Endothelial cell of umbilical vein (primary cell): ENCODE measurements around the gene EDAR. TPM values are rescaled to one million over a fixed set of nuclear protein-coding genes. Genes with fewer than 3 reads are reported as not detected.

Experiments
- BruUV-seq: library from RNA; stranded (reverse); fragments of 400-500 nt; replicated peaks from 2 replicates; lab custom pipeline; 2021; lab: Mats Ljungman, UMichigan
- CTCF ChIA-PET: fragments of 300-600, 350-600 bp; sonication (Branson Sonifier 250); formaldehyde crosslinking; loops from one replicate; lab custom pipeline; 2021; ENCODE audit warnings: antibody characterized with exemption, inconsistent platforms; lab: Charles Lee
- POLR2A ChIA-PET: fragments of 300-600, 350-600 bp; sonication (Branson Sonifier 250); formaldehyde crosslinking; loops from one replicate; lab custom pipeline; 2021; ENCODE audit warnings: antibody characterized with exemption, inconsistent platforms; lab: Charles Lee
- DNase-seq: peaks from one replicate; pipeline ENCODE4 v3.0.0-alpha.2; 2011; ENCODE audit warnings: low read depth, low spot score
- FAIRE-seq: peaks from 2 replicates; lab custom pipeline; 2011; peaks lifted over from hg19 to GRCh38; lab: Jason Lieb, UNC
- H2AFZ ChIP-seq: 2 replicates; pipeline ENCODE4 v1.6.0; 2012; ENCODE audit warnings: low read depth, low read length, control low read depth, inconsistent platforms
- H3K27ac ChIP-seq: 2 replicates; pipeline ENCODE4 v1.5.1; 2011; ENCODE audit warnings: low read depth, mild to moderate bottlenecking, control low read depth, low read length, moderate library complexity; ENCODE audit not compliant: insufficient read depth
- H3K27me3 ChIP-seq, 2 experiments: 2 replicates each; pipeline versions ENCODE4 v1.6.0 to v1.6.1; 2011; ENCODE audit warnings: low read length in 2 of 2, mixed read lengths in 1 of 2; ENCODE audit not compliant: control insufficient read depth in 2 of 2, insufficient read depth in 2 of 2
- H3K36me3 ChIP-seq, 2 experiments: 2 replicates in 1 of 2; 3 replicates in 1 of 2; pipeline ENCODE4 v1.5.1; 2011; ENCODE audit warnings: low read length in 2 of 2, mild to moderate bottlenecking in 1 of 2, moderate library complexity in 1 of 2; ENCODE audit not compliant: control insufficient read depth in 2 of 2, insufficient read depth in 2 of 2; ENCODE audit errors: extremely low read depth in 1 of 2
- H3K4me1 ChIP-seq: 3 replicates; pipeline ENCODE4 v1.5.1; 2011; ENCODE audit warnings: mild to moderate bottlenecking, low read length; ENCODE audit not compliant: control insufficient read depth, insufficient read depth; ENCODE audit errors: extremely low read depth
- H3K4me2 ChIP-seq: 2 replicates; pipeline ENCODE4 v1.6.1; 2011; ENCODE audit warnings: low read length, control low read depth, mixed read lengths; ENCODE audit not compliant: insufficient read depth
- H3K4me3 ChIP-seq, 3 experiments: fragments of 200-600 bp in 1 of 3; sonication (generic), shearing (Covaris generic) in 1 of 3; replicated peaks in 1 of 3; 2 replicates each; pipeline ENCODE4 v1.5.1; 2011 to 2016; ENCODE audit warnings: control low read depth in 3 of 3, low read length in 3 of 3, mild to moderate bottlenecking in 2 of 3, inconsistent platforms in 1 of 3, low read depth in 1 of 3, moderate library complexity in 1 of 3; ENCODE audit not compliant: insufficient read depth in 1 of 3
- H3K79me2 ChIP-seq: 2 replicates; pipeline ENCODE4 v1.6.0; 2012; ENCODE audit warnings: low read length, inconsistent platforms; ENCODE audit not compliant: control insufficient read depth, insufficient read depth
- H3K9ac ChIP-seq: replicated peaks from 2 replicates; pipeline ENCODE3; 2011; ENCODE audit warnings: low read length, control low read depth; ENCODE audit not compliant: insufficient read depth; ENCODE audit errors: extremely low read depth
- H3K9me1 ChIP-seq: replicated peaks from 3 replicates; pipeline ENCODE4 v1.6.0; 2011; ENCODE audit warnings: mild to moderate bottlenecking, low read length; ENCODE audit not compliant: control insufficient read depth, insufficient read depth; ENCODE audit errors: extremely low read depth
- H3K9me3 ChIP-seq: replicated peaks from 2 replicates; pipeline ENCODE4 v1.5.1; 2012; ENCODE audit warnings: low read length, inconsistent platforms; ENCODE audit not compliant: control insufficient read depth, insufficient read depth
- H4K20me1 ChIP-seq: replicated peaks from 2 replicates; pipeline ENCODE3; 2011; ENCODE audit warnings: mild to moderate bottlenecking, low read length; ENCODE audit not compliant: control insufficient read depth, insufficient read depth; ENCODE audit errors: extremely low read depth
- CTCF ChIP-seq, 2 donors: IDR thresholded peaks; 1 replicate in 1 of 2; 2 replicates in 1 of 2; pipeline ENCODE4 v1.5.1; 2011; ENCODE audit warnings: low read length in 2 of 2, mild to moderate bottlenecking in 2 of 2, moderate library complexity in 2 of 2, control low read depth in 1 of 2, inconsistent platforms in 1 of 2, low read depth in 1 of 2; ENCODE audit not compliant: insufficient read depth in 1 of 2; ENCODE audit errors: extremely low read depth in 1 of 2
- EZH2 ChIP-seq: IDR thresholded peaks from 2 replicates; pipeline ENCODE4 v1.6.1; 2012; ENCODE audit warnings: borderline replicate concordance, low read depth, mild to moderate bottlenecking, moderate library complexity, low read length, inconsistent platforms; ENCODE audit not compliant: severe bottlenecking
- FOS ChIP-seq: IDR thresholded peaks from 2 replicates; pipeline ENCODE4 v1.6.1; 2011; ENCODE audit warnings: mild to moderate bottlenecking, low read length, moderate library complexity, borderline replicate concordance; ENCODE audit not compliant: insufficient read depth
- GATA2 ChIP-seq: IDR thresholded peaks from 2 replicates; pipeline ENCODE4 v1.7.0; 2011; ENCODE audit warnings: low read depth, mild to moderate bottlenecking, moderate library complexity, mixed read lengths, low read length; ENCODE audit not compliant: insufficient read length, insufficient read depth
- JUN ChIP-seq: IDR thresholded peaks from 2 replicates; pipeline ENCODE4 v1.6.1; 2011; ENCODE audit warnings: borderline replicate concordance, low read depth; ENCODE audit not compliant: insufficient read length, insufficient read depth
- MAX ChIP-seq: IDR thresholded peaks from 2 replicates; pipeline ENCODE4 v1.6.1; 2011; ENCODE audit not compliant: insufficient read depth, insufficient read length
- MYC ChIP-seq: IDR thresholded peaks from one replicate; pipeline ENCODE4 v1.6.1; 2011; ENCODE audit warnings: mild to moderate bottlenecking, low read depth, low read length
- POLR2A ChIP-seq: IDR thresholded peaks from 2 replicates; pipeline ENCODE4 v1.6.1; 2012; ENCODE audit warnings: low read depth, mild to moderate bottlenecking, control low read depth, low read length
- POLR2AphosphoS5 ChIP-seq: IDR thresholded peaks from 2 replicates; pipeline ENCODE4 v1.6.1; 2012; ENCODE audit warnings: low read depth, mild to moderate bottlenecking, control low read depth, low read length, moderate library complexity; ENCODE audit not compliant: insufficient read depth
- dilution Hi-C: fragments of 300-500 bp; cut with MboI; formaldehyde crosslinking; loops from one replicate; pipeline ENCODE4 v1.15.0; 2019; ENCODE audit warnings: low sequenced_read_pairs; ENCODE audit not compliant: extremely low pct_ligation_motif_present
- intact Hi-C: fragments of 100-400 bp; cut with micrococcal nuclease; formaldehyde crosslinking; loops from one replicate; pipeline ENCODE4 v1.10.0; 2022
- polyA plus RNA-seq, 4 experiments: library from polyadenylated mRNA; depleted of rRNA in 3 of 4; stranded (reverse) in 3 of 4; unstranded in 1 of 4; fragments of >200 nt; gene quantifications; 2 replicates each; pipeline versions ENCODE4 v1.2.1 to v1.2.3, GENCODE V29; 2011 to 2012; ENCODE audit warnings: missing spikeins in 1 of 4
- total RNA-seq: library from RNA; stranded (reverse); gene quantifications from 2 replicates; pipeline ENCODE4 v1.2.3, GENCODE V29; 2021

Gene EDAR
- total and polyA plus RNA-seq, 2 donors (not counting 3 experiments of a cell fraction or from before 2014, with no cell fraction given): not detected

GRCh38 chr2:108917526-108917925, 71.5 kb downstream of the EDAR start:
- Histone ChIP-seq H3K9me1 (no peaks in the 10 kb centered on the region), H3K27me3 (no peaks in the 10 kb centered on the region), H3K4me3 (no peak overlapping the region), H3K4me1 (no peaks in the 10 kb centered on the region), H3K36me3 (no peaks in the 10 kb centered on the region), H4K20me1 (no peaks in the 10 kb centered on the region), H3K79me2 (no peaks in the 10 kb centered on the region), H3K4me2 (no peak overlapping the region), H3K9ac (no peak overlapping the region), H2AFZ (no peak overlapping the region), H3K27ac (no peak overlapping the region), H3K9me3 (no peaks in the 10 kb centered on the region)
- dilution Hi-C loops (no loop called here), intact Hi-C loops (no loop called here)
- DNase-seq: no peak
- POLR2A ChIA-PET: no interaction called here
- no TSS peak for BruUV-seq
- FAIRE-seq: no peak
- CTCF ChIA-PET: interaction anchor here (4.4 kb wide), 1 partner anchor 11 kb away, joined by 23 read pairs; no protein-coding TSS in a partner anchor
- TF ChIP-seq GATA2 (no peak), POLR2AphosphoS5 (no peak), MAX (no peak), FOS (no peak), EZH2 (no peak), MYC (no peak), JUN (no peak), POLR2A (no peak), CTCF (IDR thresholded peaks at IDR 0.05; ENCODE audit: extremely low read depth in 1 of 2, insufficient read depth in 1 of 2, low read depth in 1 of 2, low read length in 2 of 2) (no peak)
